HUDEP-2 (cell line): ENCODE results near the gene TRABD.

Experiments used
- DNase-seq, 76 experiments: peaks; one replicate each; lab custom pipeline; 2025; ENCODE audit not compliant: unreplicated experiment in 76 of 76; lab: John Stamatoyannopoulos, UW

TRABD gene

GRCh38 chr22:50151571-50152537 is 33.9 kb upstream of the TRABD start:
- DNase-seq: no peak

GRCh38 chr22:50153056-50153755 is 32.5 kb upstream of the TRABD start:
- DNase-seq: no peak

GRCh38 chr22:50153756-50154140 is 32.0 kb upstream of the TRABD start:
- DNase-seq: no peak

GRCh38 chr22:50157709-50158375 is 27.9 kb upstream of the TRABD start:
- no peak for DNase-seq

GRCh38 chr22:50160947-50161346 is 24.8 kb upstream of the TRABD start:
- no peak for DNase-seq

- no peak for DNase-seq
Measured at GRCh38 chr22:50161508-50162390, 24.0 kb upstream of the TRABD start.

- peak in 11 of 76 experiments; percentile 12 to 60 (median 32) for DNase-seq
Measured at GRCh38 chr22:50162391-50162956, 23.2 kb upstream of the TRABD start.

- DNase-seq: no peak
Measured at GRCh38 chr22:50165436-50166123, 20.1 kb upstream of the TRABD start.

GRCh38 chr22:50167689-50168489 is 17.8 kb upstream of the TRABD start:
- no peak for DNase-seq

- DNase-seq: peak in 12 of 76 experiments; percentile 17 to 44 (median 30)
Measured at GRCh38 chr22:50168490-50169180, 17.1 kb upstream of the TRABD start.

- no peak for DNase-seq
Measured at GRCh38 chr22:50169181-50169759, 16.4 kb upstream of the TRABD start.

- peak in 8 of 76 experiments; percentile 5 to 42 (median 20) for DNase-seq
Measured at GRCh38 chr22:50169774-50170341, 15.9 kb upstream of the TRABD start.

GRCh38 chr22:50170453-50171318 is 15.0 kb upstream of the TRABD start, which contains the start of gene PANX2:
Gene PANX2 (plus strand): TSS chr22:50170731. CDS start chr22:50170731, 0 bp downstream.
- no peak for DNase-seq

GRCh38 chr22:50171319-50171964 is 14.3 kb upstream of the TRABD start:
- no peak for DNase-seq

- DNase-seq: no peak
Measured at GRCh38 chr22:50171965-50172421, 13.7 kb upstream of the TRABD start.
